CD14-positive monocyte (primary cell): Measurements from ENCODE around the gene MSX1. TPM values are rescaled to one million over a fixed set of nuclear protein-coding genes. Genes with fewer than 3 reads are reported as not detected.

Source experiments
- DNase-seq, 3 donors: peaks; one replicate each; pipeline ENCODE4 v3.0.0-alpha.2; 2011 to 2022
- H2AFZ ChIP-seq: 2 replicates; pipeline ENCODE4 v1.6.0; 2012; ENCODE audit warnings: mild to moderate bottlenecking, low read depth, low read length, inconsistent platforms; ENCODE audit not compliant: insufficient read depth, poor library complexity, severe bottlenecking
- H3K27ac ChIP-seq, 2 donors: 1 replicate in 1 of 2; 2 replicates in 1 of 2; pipeline ENCODE4 v1.5.1; 2012 to 2013; ENCODE audit warnings: low read length in 2 of 2, control low read depth in 1 of 2, inconsistent platforms in 1 of 2, low read depth in 1 of 2, mild to moderate bottlenecking in 1 of 2
- H3K27me3 ChIP-seq, 2 donors: one replicate each; pipeline versions ENCODE4 v1.6.0 to v1.6.1; 2011 to 2013; ENCODE audit warnings: low read length in 2 of 2; ENCODE audit not compliant: control insufficient read depth in 2 of 2, insufficient read depth in 2 of 2
- H3K36me3 ChIP-seq, 2 donors: replicated peaks in 1 of 2; 1 replicate in 1 of 2; 2 replicates in 1 of 2; pipeline versions ENCODE4 v1.5.1 to v1.6.1; 2012 to 2013; ENCODE audit warnings: low read length in 2 of 2, control low read depth in 1 of 2, inconsistent platforms in 1 of 2, mild to moderate bottlenecking in 1 of 2; ENCODE audit not compliant: insufficient read depth in 2 of 2, control insufficient read depth in 1 of 2
- H3K4me1 ChIP-seq, 2 donors: 1 replicate in 1 of 2; 2 replicates in 1 of 2; pipeline versions ENCODE4 v1.5.1 to v1.6.1; 2012 to 2013; ENCODE audit warnings: low read length in 2 of 2, control low read depth in 1 of 2, inconsistent platforms in 1 of 2, mild to moderate bottlenecking in 1 of 2, moderate library complexity in 1 of 2; ENCODE audit not compliant: insufficient read depth in 2 of 2, control insufficient read depth in 1 of 2
- H3K4me2 ChIP-seq: replicated peaks from 2 replicates; pipeline ENCODE3; 2012; ENCODE audit warnings: low read length, moderate library complexity, mild to moderate bottlenecking; ENCODE audit not compliant: poor library complexity, severe bottlenecking; ENCODE audit errors: extremely low read depth
- H3K4me3 ChIP-seq, 3 experiments: fragments of 200-600 bp in 1 of 3; sonication (generic) in 1 of 3; replicated peaks in 1 of 3; 1 replicate in 2 of 3; 2 replicates in 1 of 3; pipeline ENCODE4 v1.5.1; 2011 to 2013; ENCODE audit warnings: low read length in 3 of 3, mild to moderate bottlenecking in 3 of 3, control low read depth in 2 of 3, low read depth in 2 of 3, inconsistent platforms in 1 of 3, moderate library complexity in 1 of 3
- H3K79me2 ChIP-seq: 2 replicates; pipeline ENCODE4 v1.6.0; 2012; ENCODE audit warnings: mild to moderate bottlenecking, control low read depth, inconsistent platforms, low read length, moderate library complexity; ENCODE audit not compliant: insufficient read depth
- H3K9ac ChIP-seq: 2 replicates; pipeline ENCODE4 v1.6.0; 2017; ENCODE audit warnings: low read length, mild to moderate bottlenecking; ENCODE audit not compliant: insufficient read depth, poor library complexity, severe bottlenecking
- H3K9me3 ChIP-seq, 2 donors: replicated peaks in 1 of 2; 1 replicate in 1 of 2; 2 replicates in 1 of 2; pipeline versions ENCODE4 v1.5.1 to v1.6.1; 2012 to 2013; ENCODE audit warnings: low read length in 2 of 2, control low read depth in 1 of 2; ENCODE audit not compliant: control insufficient read depth in 1 of 2, insufficient read depth in 1 of 2
- H4K20me1 ChIP-seq: 2 replicates; pipeline ENCODE4 v1.6.0; 2012; ENCODE audit warnings: mild to moderate bottlenecking, low read length, control low read depth, moderate library complexity; ENCODE audit not compliant: insufficient read depth
- H3K27ac Mint-ChIP-seq, 7 donors: one replicate each; pipeline ENCODE4 v1.8.0; 2020; ENCODE audit warnings: mild to moderate bottlenecking in 7 of 7, mixed read lengths in 7 of 7, moderate library complexity in 6 of 7, inconsistent platforms in 2 of 7
- H3K27me3 Mint-ChIP-seq, 3 donors: one replicate each; pipeline ENCODE4 v1.8.0; 2021 to 2022; ENCODE audit warnings: low read depth in 3 of 3, mild to moderate bottlenecking in 3 of 3, mixed read lengths in 3 of 3, moderate library complexity in 3 of 3, inconsistent platforms in 1 of 3
- H3K36me3 Mint-ChIP-seq, 2 donors: one replicate each; pipeline ENCODE4 v1.8.0; 2020; ENCODE audit warnings: mixed read lengths in 2 of 2, inconsistent platforms in 1 of 2, mild to moderate bottlenecking in 1 of 2
- H3K4me1 Mint-ChIP-seq: one replicate; pipeline ENCODE4 v1.8.0; 2020; ENCODE audit warnings: mild to moderate bottlenecking, mixed read lengths
- H3K4me3 Mint-ChIP-seq, 2 donors: one replicate each; pipeline ENCODE4 v1.8.0; 2020; ENCODE audit warnings: mild to moderate bottlenecking in 2 of 2, mixed read lengths in 2 of 2, moderate library complexity in 1 of 2
- H3K9me3 Mint-ChIP-seq, 7 donors: one replicate each; pipeline ENCODE4 v1.8.0; 2020 to 2022; ENCODE audit warnings: mixed read lengths in 7 of 7, mild to moderate bottlenecking in 6 of 7, moderate library complexity in 6 of 7, inconsistent platforms in 2 of 7
- WGBS: methylation state at CpG from one replicate; pipeline ENCODE4 v1.1.5; 2013; ENCODE audit warnings: missing lambda C conversion rate; ENCODE audit not compliant: insufficient coverage; 5-methylcytosine and 5-hydroxymethylcytosine counted together
- intact Hi-C, 2 donors: fragments of 100-400 bp; cut with micrococcal nuclease; formaldehyde crosslinking; loops; one replicate each; pipeline versions ENCODE4 v1.15.0 to v1.15.1; 2023
- polyA plus RNA-seq, 3 donors: library from polyadenylated mRNA; depleted of rRNA in 1 of 3; unstranded in 2 of 3; stranded (reverse) in 1 of 3; fragments of 300-500 nt in 2 of 3; fragments of >200 nt in 1 of 3; fragmentation: Illumina TruSeq in 2 of 3; gene quantifications; 1 replicate in 2 of 3; 2 replicates in 1 of 3; pipeline ENCODE4 v1.2.3, GENCODE V29; 2012 to 2021
- TF ChIP-seq, protein P1 (sequence below): fragments of 200-600 bp; IDR thresholded peaks from one replicate; pipeline ENCODE4 v1.8.0; 2022; ENCODE audit warnings: antibody characterized with exemption, mild to moderate bottlenecking

MSX1 gene
- polyA plus RNA-seq, 3 donors = not detected

DNA sequence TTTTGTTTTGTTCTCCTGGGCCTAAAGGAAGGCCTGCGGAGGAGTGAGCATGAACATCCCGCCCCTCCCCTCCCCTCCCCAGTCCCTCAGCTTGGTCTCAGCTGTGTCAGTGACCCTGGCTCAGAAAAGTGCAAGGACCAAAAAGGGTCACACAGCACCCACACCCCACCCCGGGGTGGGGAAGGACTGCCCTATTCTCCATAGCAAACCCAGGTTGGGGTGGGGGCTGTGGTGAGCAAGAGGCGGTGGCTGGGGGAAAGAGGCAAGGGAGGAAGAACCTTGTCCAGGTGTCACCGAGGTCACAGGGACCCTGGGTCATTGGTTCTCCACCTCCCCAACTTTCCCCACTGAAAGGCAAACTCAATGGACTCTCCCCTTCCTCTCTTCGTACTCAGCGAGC is 7.6 kb upstream of the MSX1 start:
- TF ChIP-seq, protein P1, sequence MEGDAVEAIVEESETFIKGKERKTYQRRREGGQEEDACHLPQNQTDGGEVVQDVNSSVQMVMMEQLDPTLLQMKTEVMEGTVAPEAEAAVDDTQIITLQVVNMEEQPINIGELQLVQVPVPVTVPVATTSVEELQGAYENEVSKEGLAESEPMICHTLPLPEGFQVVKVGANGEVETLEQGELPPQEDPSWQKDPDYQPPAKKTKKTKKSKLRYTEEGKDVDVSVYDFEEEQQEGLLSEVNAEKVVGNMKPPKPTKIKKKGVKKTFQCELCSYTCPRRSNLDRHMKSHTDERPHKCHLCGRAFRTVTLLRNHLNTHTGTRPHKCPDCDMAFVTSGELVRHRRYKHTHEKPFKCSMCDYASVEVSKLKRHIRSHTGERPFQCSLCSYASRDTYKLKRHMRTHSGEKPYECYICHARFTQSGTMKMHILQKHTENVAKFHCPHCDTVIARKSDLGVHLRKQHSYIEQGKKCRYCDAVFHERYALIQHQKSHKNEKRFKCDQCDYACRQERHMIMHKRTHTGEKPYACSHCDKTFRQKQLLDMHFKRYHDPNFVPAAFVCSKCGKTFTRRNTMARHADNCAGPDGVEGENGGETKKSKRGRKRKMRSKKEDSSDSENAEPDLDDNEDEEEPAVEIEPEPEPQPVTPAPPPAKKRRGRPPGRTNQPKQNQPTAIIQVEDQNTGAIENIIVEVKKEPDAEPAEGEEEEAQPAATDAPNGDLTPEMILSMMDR = no peak
- Mint-ChIP-seq H3K4me1 (peaks cover 23% of the 10 kb centered on the region), H3K9me3 (peaks cover 0 to 31% (median 14%) of the 10 kb centered on the region in 7 donors), H3K27me3 (peaks cover 61 to 80% (median 63%) of the 10 kb centered on the region in 3 donors), H3K27ac (no peak overlapping the region), H3K4me3 (peak overlapping the region in 1 of 2 donors; percentile 90), H3K36me3 (peaks cover 0 to 9% of the 10 kb centered on the region in 2 donors)
- no peak for DNase-seq
- Histone ChIP-seq H4K20me1 (no peaks in the 10 kb centered on the region), H3K9me3 (peaks cover 0 to 35% of the 10 kb centered on the region in 2 donors), H3K27me3 (peaks cover 43 to 66% of the 10 kb centered on the region in 2 donors), H3K4me1 (peaks cover 0 to 4% of the 10 kb centered on the region in 2 donors), H2AFZ (no peak overlapping the region), H3K4me3 (no peak overlapping the region), H3K36me3 (no peaks in the 10 kb centered on the region), H3K4me2 (no peak overlapping the region), H3K9ac (no peak overlapping the region), H3K27ac (no peak overlapping the region), H3K79me2 (no peaks in the 10 kb centered on the region)
- 65% methylated on average over 2 of the region's 7 CpGs for WGBS
- intact Hi-C loops = no loop called here

DNA sequence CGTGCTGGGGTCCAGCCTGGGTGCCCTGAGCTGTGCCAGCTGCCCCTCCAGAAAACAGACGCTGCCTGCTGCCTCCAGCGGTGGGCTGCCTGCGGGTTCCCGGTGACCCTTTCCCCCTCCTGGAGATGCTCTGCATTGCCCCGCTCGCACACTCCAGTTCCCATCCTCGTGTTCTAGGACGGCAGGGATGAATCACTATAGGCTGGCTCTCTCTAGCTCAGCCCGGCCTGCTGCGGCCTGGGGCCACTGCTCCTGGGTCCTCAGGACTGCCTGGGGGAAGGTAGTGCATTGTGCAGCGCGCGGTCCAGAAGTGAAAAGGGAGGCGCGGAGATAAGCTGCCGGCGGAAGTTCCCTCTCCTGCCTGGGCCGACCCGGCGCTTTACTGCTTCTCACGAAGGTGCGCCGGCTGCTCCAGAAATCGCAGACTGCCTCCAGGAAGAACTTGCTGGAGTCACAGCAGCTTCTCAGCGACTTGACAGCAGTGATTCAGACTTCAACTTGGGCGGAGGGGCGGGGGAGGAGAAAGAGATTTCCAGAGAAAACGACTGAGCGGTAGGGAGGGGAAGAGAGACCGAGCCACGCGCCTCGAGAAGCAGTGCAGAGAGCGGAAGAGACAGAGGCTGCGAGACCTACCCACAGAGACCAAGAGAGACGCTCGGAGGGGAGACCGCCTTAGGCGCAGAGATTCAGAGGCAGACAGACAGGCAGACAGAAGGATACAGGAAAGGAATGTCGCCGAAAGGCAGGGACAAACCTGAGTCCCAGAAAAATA is 6.7 kb upstream of the MSX1 start:
- H3K9ac ChIP-seq = no peak overlapping the region

More for the DNA sequence above, 6.7 kb upstream of the MSX1 start:
- peaks cover 0 to 4% of the 10 kb centered on the region in 2 donors for H3K4me1 ChIP-seq
- H3K27me3 Mint-ChIP-seq = peaks cover 70 to 88% (median 71%) of the 10 kb centered on the region in 3 donors
- H3K4me3 ChIP-seq = peak overlapping the region in 1 of 3 experiments; percentile 44
- peak overlapping the region; percentile 59 for H2AFZ ChIP-seq
- TF ChIP-seq, protein P1 = no peak
- intact Hi-C loops = no loop called here
- H3K27ac Mint-ChIP-seq = no peak overlapping the region
- H3K36me3 Mint-ChIP-seq = peaks cover 8 to 16% of the 10 kb centered on the region in 2 donors
- peak in 1 of 3 donors; percentile 8 for DNase-seq
- H3K79me2 ChIP-seq = no peaks in the 10 kb centered on the region
- H3K27ac ChIP-seq = no peak overlapping the region
- peaks cover 7 to 40% (median 23%) of the 10 kb centered on the region in 7 donors for H3K9me3 Mint-ChIP-seq
- peaks cover 29% of the 10 kb centered on the region for H3K4me1 Mint-ChIP-seq
- peaks cover 51 to 75% of the 10 kb centered on the region in 2 donors for H3K27me3 ChIP-seq
- H3K4me2 ChIP-seq = peak overlapping the region; percentile 44
- H4K20me1 ChIP-seq = no peaks in the 10 kb centered on the region
- H3K9me3 ChIP-seq = peaks cover 8 to 43% of the 10 kb centered on the region in 2 donors
- H3K4me3 Mint-ChIP-seq = peak overlapping the region; percentile 80 to 90
- under 1% methylated on average over 39 of the region's 42 CpGs for WGBS
- H3K36me3 ChIP-seq = no peaks in the 10 kb centered on the region
